CD14-positive monocyte (primary cell): ENCODE results near the gene GDA. TPM values are rescaled to one million over a fixed set of nuclear protein-coding genes. Genes with fewer than 3 reads are reported as not detected.

Source experiments
- DNase-seq, 3 donors: peaks; one replicate each; pipeline ENCODE4 v3.0.0-alpha.2; 2011 to 2022
- H2AFZ ChIP-seq: 2 replicates; pipeline ENCODE4 v1.6.0; 2012; ENCODE audit warnings: mild to moderate bottlenecking, low read depth, low read length, inconsistent platforms; ENCODE audit not compliant: insufficient read depth, poor library complexity, severe bottlenecking
- H3K27ac ChIP-seq, 2 donors: 1 replicate in 1 of 2; 2 replicates in 1 of 2; pipeline ENCODE4 v1.5.1; 2012 to 2013; ENCODE audit warnings: low read length in 2 of 2, control low read depth in 1 of 2, inconsistent platforms in 1 of 2, low read depth in 1 of 2, mild to moderate bottlenecking in 1 of 2
- H3K27me3 ChIP-seq, 2 donors: one replicate each; pipeline versions ENCODE4 v1.6.0 to v1.6.1; 2011 to 2013; ENCODE audit warnings: low read length in 2 of 2; ENCODE audit not compliant: control insufficient read depth in 2 of 2, insufficient read depth in 2 of 2
- H3K36me3 ChIP-seq, 2 donors: replicated peaks in 1 of 2; 1 replicate in 1 of 2; 2 replicates in 1 of 2; pipeline versions ENCODE4 v1.5.1 to v1.6.1; 2012 to 2013; ENCODE audit warnings: low read length in 2 of 2, control low read depth in 1 of 2, inconsistent platforms in 1 of 2, mild to moderate bottlenecking in 1 of 2; ENCODE audit not compliant: insufficient read depth in 2 of 2, control insufficient read depth in 1 of 2
- H3K4me1 ChIP-seq, 2 donors: 1 replicate in 1 of 2; 2 replicates in 1 of 2; pipeline versions ENCODE4 v1.5.1 to v1.6.1; 2012 to 2013; ENCODE audit warnings: low read length in 2 of 2, control low read depth in 1 of 2, inconsistent platforms in 1 of 2, mild to moderate bottlenecking in 1 of 2, moderate library complexity in 1 of 2; ENCODE audit not compliant: insufficient read depth in 2 of 2, control insufficient read depth in 1 of 2
- H3K4me2 ChIP-seq: replicated peaks from 2 replicates; pipeline ENCODE3; 2012; ENCODE audit warnings: low read length, moderate library complexity, mild to moderate bottlenecking; ENCODE audit not compliant: poor library complexity, severe bottlenecking; ENCODE audit errors: extremely low read depth
- H3K4me3 ChIP-seq, 3 experiments: fragments of 200-600 bp in 1 of 3; sonication (generic) in 1 of 3; replicated peaks in 1 of 3; 1 replicate in 2 of 3; 2 replicates in 1 of 3; pipeline ENCODE4 v1.5.1; 2011 to 2013; ENCODE audit warnings: low read length in 3 of 3, mild to moderate bottlenecking in 3 of 3, control low read depth in 2 of 3, low read depth in 2 of 3, inconsistent platforms in 1 of 3, moderate library complexity in 1 of 3
- H3K79me2 ChIP-seq: 2 replicates; pipeline ENCODE4 v1.6.0; 2012; ENCODE audit warnings: mild to moderate bottlenecking, control low read depth, inconsistent platforms, low read length, moderate library complexity; ENCODE audit not compliant: insufficient read depth
- H3K9ac ChIP-seq: 2 replicates; pipeline ENCODE4 v1.6.0; 2017; ENCODE audit warnings: low read length, mild to moderate bottlenecking; ENCODE audit not compliant: insufficient read depth, poor library complexity, severe bottlenecking
- H3K9me3 ChIP-seq, 2 donors: replicated peaks in 1 of 2; 1 replicate in 1 of 2; 2 replicates in 1 of 2; pipeline versions ENCODE4 v1.5.1 to v1.6.1; 2012 to 2013; ENCODE audit warnings: low read length in 2 of 2, control low read depth in 1 of 2; ENCODE audit not compliant: control insufficient read depth in 1 of 2, insufficient read depth in 1 of 2
- H4K20me1 ChIP-seq: 2 replicates; pipeline ENCODE4 v1.6.0; 2012; ENCODE audit warnings: mild to moderate bottlenecking, low read length, control low read depth, moderate library complexity; ENCODE audit not compliant: insufficient read depth
- H3K27ac Mint-ChIP-seq, 7 donors: one replicate each; pipeline ENCODE4 v1.8.0; 2020; ENCODE audit warnings: mild to moderate bottlenecking in 7 of 7, mixed read lengths in 7 of 7, moderate library complexity in 6 of 7, inconsistent platforms in 2 of 7
- H3K27me3 Mint-ChIP-seq, 3 donors: one replicate each; pipeline ENCODE4 v1.8.0; 2021 to 2022; ENCODE audit warnings: low read depth in 3 of 3, mild to moderate bottlenecking in 3 of 3, mixed read lengths in 3 of 3, moderate library complexity in 3 of 3, inconsistent platforms in 1 of 3
- H3K36me3 Mint-ChIP-seq, 2 donors: one replicate each; pipeline ENCODE4 v1.8.0; 2020; ENCODE audit warnings: mixed read lengths in 2 of 2, inconsistent platforms in 1 of 2, mild to moderate bottlenecking in 1 of 2
- H3K4me1 Mint-ChIP-seq: one replicate; pipeline ENCODE4 v1.8.0; 2020; ENCODE audit warnings: mild to moderate bottlenecking, mixed read lengths
- H3K4me3 Mint-ChIP-seq, 2 donors: one replicate each; pipeline ENCODE4 v1.8.0; 2020; ENCODE audit warnings: mild to moderate bottlenecking in 2 of 2, mixed read lengths in 2 of 2, moderate library complexity in 1 of 2
- H3K9me3 Mint-ChIP-seq, 7 donors: one replicate each; pipeline ENCODE4 v1.8.0; 2020 to 2022; ENCODE audit warnings: mixed read lengths in 7 of 7, mild to moderate bottlenecking in 6 of 7, moderate library complexity in 6 of 7, inconsistent platforms in 2 of 7
- CTCF ChIP-seq: fragments of 200-600 bp; IDR thresholded peaks from one replicate; pipeline ENCODE4 v1.8.0; 2022; ENCODE audit warnings: antibody characterized with exemption, mild to moderate bottlenecking
- WGBS: methylation state at CpG from one replicate; pipeline ENCODE4 v1.1.5; 2013; ENCODE audit warnings: missing lambda C conversion rate; ENCODE audit not compliant: insufficient coverage; 5-methylcytosine and 5-hydroxymethylcytosine counted together
- intact Hi-C, 2 donors: fragments of 100-400 bp; cut with micrococcal nuclease; formaldehyde crosslinking; loops; one replicate each; pipeline versions ENCODE4 v1.15.0 to v1.15.1; 2023
- polyA plus RNA-seq, 3 donors: library from polyadenylated mRNA; depleted of rRNA in 1 of 3; unstranded in 2 of 3; stranded (reverse) in 1 of 3; fragments of 300-500 nt in 2 of 3; fragments of >200 nt in 1 of 3; fragmentation: Illumina TruSeq in 2 of 3; gene quantifications; 1 replicate in 2 of 3; 2 replicates in 1 of 3; pipeline ENCODE4 v1.2.3, GENCODE V29; 2012 to 2021

The GDA gene
- polyA plus RNA-seq, 3 donors: not detected

GRCh38 chr9:72278959-72279358, 129.7 kb downstream of the GDA start:
- Mint-ChIP-seq H3K36me3 (no peaks in the 10 kb centered on the region), H3K27me3 (peaks cover 0 to 4% (median 1%) of the 10 kb centered on the region in 3 donors), H3K4me3 (no peak overlapping the region), H3K27ac (no peak overlapping the region), H3K9me3 (peaks cover 0 to 6% (median 0%) of the 10 kb centered on the region in 7 donors), H3K4me1 (peaks cover 5% of the 10 kb centered on the region)
- no peak for DNase-seq
- Histone ChIP-seq H3K36me3 (no peaks in the 10 kb centered on the region), H3K79me2 (no peaks in the 10 kb centered on the region), H3K4me1 (peaks cover 0 to 3% of the 10 kb centered on the region in 2 donors), H3K27ac (no peak overlapping the region), H3K4me3 (no peak overlapping the region), H3K27me3 (no peaks in the 10 kb centered on the region), H4K20me1 (no peaks in the 10 kb centered on the region), H3K4me2 (no peak overlapping the region), H3K9me3 (no peaks in the 10 kb centered on the region), H2AFZ (peak overlapping the region; percentile 17), H3K9ac (no peak overlapping the region)
- TF ChIP-seq CTCF: no peak
- 72% methylated on average over 2 of the region's 2 CpGs for WGBS
- intact Hi-C loops: loop anchor here in 1 of 2 donors (5.0 kb wide), 1 partner anchor 548 kb away; no protein-coding TSS in a partner anchor

DNA sequence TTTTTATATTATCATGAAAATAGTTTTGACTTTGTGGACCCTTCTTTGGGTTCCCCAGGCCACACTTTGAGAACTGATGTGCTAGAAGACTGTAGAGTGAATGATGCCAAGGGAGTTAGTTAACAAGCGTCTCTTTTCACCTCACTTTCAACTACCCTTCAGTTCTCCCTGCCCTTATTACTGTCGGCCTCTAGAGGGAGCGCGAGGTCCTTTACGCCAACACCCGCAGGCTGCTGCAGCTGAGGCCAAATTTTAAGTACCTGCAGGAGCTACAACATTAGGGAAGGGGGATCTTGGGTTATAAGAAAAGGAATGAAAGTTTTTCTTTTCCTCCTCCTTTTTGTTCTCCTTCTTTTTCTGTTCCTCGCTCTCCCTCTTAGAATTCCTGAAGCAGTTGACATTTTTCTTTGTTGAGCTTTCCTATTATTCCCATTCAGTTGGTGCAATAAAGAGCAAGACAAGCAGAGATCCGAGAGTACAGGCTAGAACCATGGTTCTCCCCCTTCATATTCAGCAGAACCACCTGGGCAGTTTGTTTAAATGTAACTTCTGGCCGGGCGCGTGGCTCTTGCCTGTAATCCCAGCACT, 131.8 kb downstream of the GDA start:
- H3K9me3 Mint-ChIP-seq: peaks cover 0 to 6% (median 0%) of the 10 kb centered on the region in 7 donors

More for the DNA sequence above, 131.8 kb downstream of the GDA start:
- Histone ChIP-seq H3K4me3 (no peak overlapping the region), H3K27ac (no peak overlapping the region), H3K36me3 (no peaks in the 10 kb centered on the region), H3K9ac (no peak overlapping the region), H3K27me3 (no peaks in the 10 kb centered on the region), H4K20me1 (no peaks in the 10 kb centered on the region), H2AFZ (no peak overlapping the region), H3K9me3 (no peaks in the 10 kb centered on the region), H3K79me2 (no peaks in the 10 kb centered on the region), H3K4me2 (no peak overlapping the region), H3K4me1 (peaks cover 0 to 3% of the 10 kb centered on the region in 2 donors)
- no peak overlapping the region for H3K27ac Mint-ChIP-seq
- H3K27me3 Mint-ChIP-seq: peaks cover 0 to 4% (median 0%) of the 10 kb centered on the region in 3 donors
- peaks cover 5% of the 10 kb centered on the region for H3K4me1 Mint-ChIP-seq
- H3K4me3 Mint-ChIP-seq: no peak overlapping the region
- no peaks in the 10 kb centered on the region for H3K36me3 Mint-ChIP-seq
- peak; percentile 61 to 78 (median 66) for DNase-seq
- peak; percentile 91 for TF ChIP-seq CTCF
- intact Hi-C loops: loop anchor here in 1 of 2 donors (2.0 to 5.0 kb wide), 4 partner anchors 36 to 741 kb away; no protein-coding TSS in a partner anchor
- 87% methylated on average over 4 of the region's 11 CpGs for whole genome bisulfite sequencing
